GM21526 (cell line): ENCODE data around the gene ARMH3.

Experiments
- ATAC-seq: cut with Tn5 transposase; IDR thresholded peaks from one replicate; pipeline ENCODE4 v1.9.1; 2021; ENCODE audit warnings: moderate library complexity; ENCODE audit not compliant: unreplicated experiment, low FRiP score

The ARMH3 gene

GRCh38 chr10:101838416-101838970, 217.5 kb downstream of the ARMH3 start:
- ATAC-seq = no peak

- no peak for ATAC-seq
These were observed 218.2 kb downstream of the ARMH3 start for GRCh38 chr10:101837748-101838147.

- no peak for ATAC-seq
These were observed 220.6 kb downstream of the ARMH3 start for GRCh38 chr10:101835362-101835761.

- ATAC-seq = no peak
These were observed 221.6 kb downstream of the ARMH3 start for GRCh38 chr10:101834341-101834740.

GRCh38 chr10:101833466-101833865, 222.5 kb downstream of the ARMH3 start:
- ATAC-seq = no peak

- ATAC-seq = no peak
These were observed 223.6 kb downstream of the ARMH3 start for GRCh38 chr10:101832325-101832771.

GRCh38 chr10:101831169-101831811, 224.7 kb downstream of the ARMH3 start:
- no peak for ATAC-seq

GRCh38 chr10:101830322-101831168, 225.4 kb downstream of the ARMH3 start:
- ATAC-seq = peak; percentile 55

GRCh38 chr10:101829561-101830315, 226.2 kb downstream of the ARMH3 start:
- ATAC-seq = no peak

- no peak for ATAC-seq
These were observed 227.0 kb downstream of the ARMH3 start for GRCh38 chr10:101828766-101829551.

- no peak for ATAC-seq
These were observed 227.9 kb downstream of the ARMH3 start for GRCh38 chr10:101827919-101828600.

- no peak for ATAC-seq
These were observed 229.0 kb downstream of the ARMH3 start for GRCh38 chr10:101826852-101827434.

- ATAC-seq = no peak
These were observed 231.2 kb downstream of the ARMH3 start for GRCh38 chr10:101824736-101825135.

- peak; percentile 12 for ATAC-seq
These were observed 236.9 kb downstream of the ARMH3 start for GRCh38 chr10:101818872-101819633.

GRCh38 chr10:101818119-101818871, 237.7 kb downstream of the ARMH3 start, which contains the start of gene OGA:
OGA (minus strand) TSS chr10:101818444; CDS start chr10:101818022, 422 bp downstream.
- peak; percentile 75 for ATAC-seq

- ATAC-seq = peak; percentile 5
These were observed 238.4 kb downstream of the ARMH3 start for GRCh38 chr10:101817337-101818118.

GRCh38 chr10:101816913-101817336, 239.0 kb downstream of the ARMH3 start:
- ATAC-seq = no peak
